Esophagus muscularis mucosa (tissue), 3 donors: ENCODE measurements around the gene GPR34.

Experiments
- POLR2A ChIP-seq: fragments of 450-650 bp; IDR thresholded peaks from one replicate; pipeline ENCODE4 v1.6.1; 2017; ENCODE audit warnings: antibody characterized with exemption, moderate library complexity, mild to moderate bottlenecking, low read depth
- TF ChIP-seq, protein P1 (sequence below), 3 experiments: fragments of 200-600 bp in 2 of 3; fragments of 450-650 bp in 1 of 3; sonication (generic) in 2 of 3; IDR thresholded peaks; one replicate each; pipeline ENCODE4 v1.5.1; 2017 to 2019; ENCODE audit warnings: antibody characterized with exemption in 3 of 3, mild to moderate bottlenecking in 2 of 3, moderate library complexity in 1 of 3

DNA sequence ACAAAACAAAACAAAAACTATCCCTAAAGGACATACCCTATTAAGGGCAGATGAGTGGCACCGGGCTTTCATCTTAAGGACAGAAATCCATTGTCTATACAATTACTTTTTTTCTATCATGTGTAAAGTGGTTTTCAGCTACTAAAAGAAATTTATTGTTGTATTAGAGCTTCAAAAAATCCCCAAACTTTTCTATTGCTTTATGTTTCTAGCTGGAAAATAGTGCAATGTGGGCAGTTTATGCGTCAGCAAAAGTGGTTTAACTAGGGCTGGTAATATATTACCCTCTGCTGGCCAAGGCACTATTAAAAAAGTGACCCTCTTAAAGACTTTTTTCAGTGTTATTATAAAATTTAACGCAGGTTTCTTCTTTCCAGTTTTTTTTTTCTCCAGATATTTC lies 19.7 kb downstream of the GPR34 start:
- no peak for TF ChIP-seq POLR2A
- TF ChIP-seq, protein P1, sequence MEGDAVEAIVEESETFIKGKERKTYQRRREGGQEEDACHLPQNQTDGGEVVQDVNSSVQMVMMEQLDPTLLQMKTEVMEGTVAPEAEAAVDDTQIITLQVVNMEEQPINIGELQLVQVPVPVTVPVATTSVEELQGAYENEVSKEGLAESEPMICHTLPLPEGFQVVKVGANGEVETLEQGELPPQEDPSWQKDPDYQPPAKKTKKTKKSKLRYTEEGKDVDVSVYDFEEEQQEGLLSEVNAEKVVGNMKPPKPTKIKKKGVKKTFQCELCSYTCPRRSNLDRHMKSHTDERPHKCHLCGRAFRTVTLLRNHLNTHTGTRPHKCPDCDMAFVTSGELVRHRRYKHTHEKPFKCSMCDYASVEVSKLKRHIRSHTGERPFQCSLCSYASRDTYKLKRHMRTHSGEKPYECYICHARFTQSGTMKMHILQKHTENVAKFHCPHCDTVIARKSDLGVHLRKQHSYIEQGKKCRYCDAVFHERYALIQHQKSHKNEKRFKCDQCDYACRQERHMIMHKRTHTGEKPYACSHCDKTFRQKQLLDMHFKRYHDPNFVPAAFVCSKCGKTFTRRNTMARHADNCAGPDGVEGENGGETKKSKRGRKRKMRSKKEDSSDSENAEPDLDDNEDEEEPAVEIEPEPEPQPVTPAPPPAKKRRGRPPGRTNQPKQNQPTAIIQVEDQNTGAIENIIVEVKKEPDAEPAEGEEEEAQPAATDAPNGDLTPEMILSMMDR (IDR thresholded peaks at IDR 0.05) = no peak
